Left forelimb (tissue), 1 donor: ENCODE data around the gene FYTTD1.

Experiments used
- DNase-seq: peaks from one replicate; pipeline ENCODE4 v3.0.0-alpha.2; 2018; ENCODE audit warnings: low spot score

The FYTTD1 gene

DNA sequence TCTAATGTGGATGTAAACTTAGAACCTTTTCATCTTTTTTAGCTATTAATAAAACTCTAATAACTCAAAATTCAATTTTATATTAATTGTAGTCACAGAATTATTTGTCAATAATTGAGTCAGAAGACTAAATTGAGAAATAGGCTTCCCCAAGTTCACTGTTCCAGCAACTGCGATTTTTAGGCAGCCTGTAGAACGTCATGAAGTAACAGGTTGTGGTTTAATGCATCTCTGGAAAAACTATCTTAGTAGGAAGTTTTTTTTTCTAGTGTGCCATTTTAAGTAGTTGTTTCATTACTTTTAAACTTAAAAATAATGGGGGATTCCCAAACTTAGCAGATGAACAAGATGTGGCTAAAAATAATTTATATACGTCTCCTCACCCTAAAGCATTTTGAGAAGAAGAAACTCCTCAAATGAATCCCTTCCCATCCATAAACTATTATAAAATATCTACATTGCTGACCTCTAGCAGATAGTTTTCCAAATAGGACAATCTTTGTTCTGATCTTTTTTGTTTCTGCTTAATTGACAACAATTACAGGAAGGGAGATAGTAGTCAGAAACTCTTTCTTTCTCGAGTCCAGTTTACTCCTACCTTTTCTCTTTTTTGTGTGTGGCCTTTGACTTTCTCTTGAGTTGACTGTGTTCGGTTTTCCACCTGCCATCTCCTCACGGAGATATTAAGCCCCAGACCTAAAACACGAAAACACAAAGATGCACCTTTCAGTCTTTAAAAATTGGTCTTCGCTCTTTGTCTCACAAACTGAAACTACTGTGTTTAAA is 84.4 kb downstream of the FYTTD1 start:
- no peak for DNase-seq

GRCh38 chr3:197835509-197835908 is 85.8 kb downstream of the FYTTD1 start:
- DNase-seq, result no peak

- DNase-seq, result no peak
Measured at GRCh38 chr3:197836244-197836643, 86.6 kb downstream of the FYTTD1 start.
